ENCODE measurements around the gene BMS1.

The BMS1 gene

GRCh38 chr10:42769673-42770072, 12.9 kb upstream of the BMS1 start:
- no peak for DNase-seq (ENCODE audit: extremely low read depth, low read depth)

GRCh38 chr10:42776681-42777080, 5.9 kb upstream of the BMS1 start:
- no peak for DNase-seq (ENCODE audit: extremely low read depth, low read depth)
- TF ChIP-seq, protein P1, sequence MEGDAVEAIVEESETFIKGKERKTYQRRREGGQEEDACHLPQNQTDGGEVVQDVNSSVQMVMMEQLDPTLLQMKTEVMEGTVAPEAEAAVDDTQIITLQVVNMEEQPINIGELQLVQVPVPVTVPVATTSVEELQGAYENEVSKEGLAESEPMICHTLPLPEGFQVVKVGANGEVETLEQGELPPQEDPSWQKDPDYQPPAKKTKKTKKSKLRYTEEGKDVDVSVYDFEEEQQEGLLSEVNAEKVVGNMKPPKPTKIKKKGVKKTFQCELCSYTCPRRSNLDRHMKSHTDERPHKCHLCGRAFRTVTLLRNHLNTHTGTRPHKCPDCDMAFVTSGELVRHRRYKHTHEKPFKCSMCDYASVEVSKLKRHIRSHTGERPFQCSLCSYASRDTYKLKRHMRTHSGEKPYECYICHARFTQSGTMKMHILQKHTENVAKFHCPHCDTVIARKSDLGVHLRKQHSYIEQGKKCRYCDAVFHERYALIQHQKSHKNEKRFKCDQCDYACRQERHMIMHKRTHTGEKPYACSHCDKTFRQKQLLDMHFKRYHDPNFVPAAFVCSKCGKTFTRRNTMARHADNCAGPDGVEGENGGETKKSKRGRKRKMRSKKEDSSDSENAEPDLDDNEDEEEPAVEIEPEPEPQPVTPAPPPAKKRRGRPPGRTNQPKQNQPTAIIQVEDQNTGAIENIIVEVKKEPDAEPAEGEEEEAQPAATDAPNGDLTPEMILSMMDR (IDR thresholded peaks at IDR 0.05; ENCODE audit: low read depth, low read length): no peak

More at GRCh38 chr10:42769673-42770072, 12.9 kb upstream of the BMS1 start:
- TF ChIP-seq, protein P1 (IDR thresholded peaks at IDR 0.05; ENCODE audit: low read depth, low read length): no peak

- no peak for DNase-seq (ENCODE audit: extremely low read depth, low read depth)
- TF ChIP-seq, protein P1 (IDR thresholded peaks at IDR 0.05; ENCODE audit: low read depth, low read length): no peak
These were observed 2.1 kb upstream of the BMS1 start for GRCh38 chr10:42780456-42780855.

DNA sequence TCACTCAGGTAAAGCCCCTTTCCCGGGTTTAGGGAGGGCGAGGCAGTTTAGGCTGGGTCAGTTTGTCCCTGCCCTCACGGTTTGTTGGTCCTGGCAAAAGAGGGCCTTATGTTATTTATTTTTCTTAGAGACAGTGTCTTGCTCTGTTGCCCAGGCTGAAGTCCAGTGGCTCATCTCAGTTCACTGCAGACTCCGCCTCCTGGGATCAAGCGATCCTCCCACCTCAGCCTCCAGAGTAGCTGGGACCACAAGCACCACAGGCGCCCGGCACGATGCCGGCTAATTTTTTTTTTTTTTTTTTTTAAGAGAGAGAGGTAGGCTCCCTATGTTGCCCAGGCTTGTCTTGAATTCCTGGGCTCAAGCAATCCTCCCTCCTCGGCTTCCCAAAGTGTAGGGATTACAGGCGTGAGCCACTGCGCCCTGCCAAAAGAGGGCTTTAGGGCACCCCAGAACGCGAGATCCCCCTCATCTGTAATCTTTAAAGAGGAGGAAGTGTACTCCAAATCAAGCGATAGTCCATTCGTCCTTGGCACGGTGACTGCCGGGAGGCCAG, 626 bp upstream of the BMS1 start:
- TF ChIP-seq, protein P1 (IDR thresholded peaks at IDR 0.05; ENCODE audit: low read depth, low read length): no peak
- DNase-seq (ENCODE audit: extremely low read depth, low read depth): no peak

DNA sequence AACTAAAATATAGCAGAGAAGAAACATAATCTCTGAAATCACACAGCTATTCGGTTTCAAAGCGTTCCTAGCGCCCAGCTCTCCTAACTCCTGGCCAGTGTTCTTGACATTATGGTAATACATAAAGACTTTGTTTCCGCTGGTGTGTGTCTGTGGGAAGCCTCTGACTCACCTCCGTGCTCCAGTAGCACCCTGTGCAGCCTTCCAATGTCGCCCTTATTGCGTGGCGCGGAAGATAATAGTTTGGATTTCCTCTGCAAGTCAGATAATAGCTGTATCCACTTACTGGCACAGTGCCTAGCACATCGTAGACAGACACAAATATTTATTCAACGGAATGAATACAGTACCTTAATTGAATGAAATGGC, 570 bp downstream of the BMS1 start:
- peak; percentile 4 for DNase-seq (ENCODE audit: extremely low read depth, low read depth)

GRCh38 chr10:42785759-42786158, 3.2 kb downstream of the BMS1 start:
- TF ChIP-seq, protein P1 (IDR thresholded peaks at IDR 0.05; ENCODE audit: low read depth, low read length): no peak
- no peak for DNase-seq (ENCODE audit: extremely low read depth, low read depth)

More for the DNA sequence above, 570 bp downstream of the BMS1 start:
- TF ChIP-seq, protein P1 (IDR thresholded peaks at IDR 0.05; ENCODE audit: low read depth, low read length): no peak

DNA sequence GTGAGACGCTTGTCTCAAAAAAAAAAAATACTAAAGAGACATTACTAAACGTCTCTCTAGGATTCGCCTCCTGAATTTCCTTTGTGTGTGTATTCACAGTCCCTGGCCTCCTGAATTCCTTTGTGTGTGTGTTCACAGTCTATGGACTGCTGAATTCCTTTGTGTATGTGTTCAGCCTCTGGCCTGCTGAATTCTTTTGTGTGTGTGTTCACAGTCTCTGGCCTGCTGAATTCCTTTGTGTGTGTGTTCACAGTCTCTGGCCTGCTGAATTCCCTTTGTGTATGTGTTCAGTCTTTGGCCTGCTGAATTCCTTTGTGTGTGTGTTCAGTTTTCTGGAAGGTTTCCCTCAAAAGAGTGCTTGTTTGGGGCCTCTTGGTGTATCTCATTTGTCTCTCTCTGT, 8.2 kb downstream of the BMS1 start:
- no peak for DNase-seq (ENCODE audit: extremely low read depth, low read depth)

More for the DNA sequence above, 8.2 kb downstream of the BMS1 start:
- TF ChIP-seq, protein P1 (IDR thresholded peaks at IDR 0.05; ENCODE audit: low read depth, low read length): no peak
